ENCODE measurements around the gene SKAP2. TPM values are rescaled to one million over a fixed set of nuclear protein-coding genes. Genes with fewer than 3 reads are reported as not detected.

SKAP2 gene
- total and polyA plus RNA-seq, 2 donors (not counting 3 experiments of a cell fraction or from before 2014, with no cell fraction given): 4.0 to 27.6 TPM

- FAIRE-seq: no peak
- intact Hi-C loops (cut with micrococcal nuclease) (loop anchor here (10.0 kb wide), 1 partner anchor 955 kb away; no protein-coding TSS in a partner anchor), dilution Hi-C loops (cut with MboI; ENCODE audit: extremely low pct_ligation_motif_present, low sequenced_read_pairs) (loop anchor here (10.0 kb wide), 2 partner anchors 315 to 475 kb away; partner anchors contain the start of gene HOXA9)
- Histone ChIP-seq H3K27ac (ENCODE audit: insufficient read depth, low read depth, low read length) (no peak overlapping the region), H3K4me1 (ENCODE audit: control insufficient read depth, extremely low read depth, insufficient read depth, low read length) (peaks cover 2% of the 10 kb centered on the region), H3K27me3 (ENCODE audit: control insufficient read depth in 2 of 2, insufficient read depth in 2 of 2, low read length in 2 of 2) (no peaks in the 10 kb centered on the region), H3K79me2 (ENCODE audit: control insufficient read depth, insufficient read depth, low read length) (peaks cover 4% of the 10 kb centered on the region), H3K36me3 (ENCODE audit: control insufficient read depth in 2 of 2, extremely low read depth in 1 of 2, insufficient read depth in 2 of 2, low read length in 2 of 2) (peaks cover 0 to 2% of the 10 kb centered on the region in 2 experiments), H2AFZ (ENCODE audit: low read depth, low read length) (no peak overlapping the region), H3K9me1 (replicated peaks; ENCODE audit: control insufficient read depth, extremely low read depth, insufficient read depth, low read length) (no peaks in the 10 kb centered on the region), H3K9me3 (replicated peaks; ENCODE audit: control insufficient read depth, insufficient read depth, low read length) (no peaks in the 10 kb centered on the region), H3K4me2 (ENCODE audit: insufficient read depth, low read length) (no peak overlapping the region), H3K9ac (replicated peaks; ENCODE audit: extremely low read depth, insufficient read depth, low read length) (peak overlapping the region; percentile 3), H4K20me1 (replicated peaks; ENCODE audit: control insufficient read depth, extremely low read depth, insufficient read depth, low read length) (no peaks in the 10 kb centered on the region), H3K4me3 (replicated peaks in 1 of 3; ENCODE audit: insufficient read depth in 1 of 3, low read depth in 1 of 3, low read length in 3 of 3) (no peak overlapping the region)
- ChIA-PET POLR2A (no interaction called here), CTCF (interaction anchor here (0.7 to 1.1 kb wide), 3 partner anchors 169 to 261 kb away, joined by 3 to 5 read pairs (median 3); no protein-coding TSS in a partner anchor)
- no peak for DNase-seq (ENCODE audit: low read depth, low spot score)
- BruUV-seq (replicated peaks): no TSS peak
- TF ChIP-seq FOS (IDR thresholded peaks at IDR 0.05; ENCODE audit: borderline replicate concordance, insufficient read depth, low read length) (no peak), MYC (IDR thresholded peaks at IDR 0.05; ENCODE audit: low read depth, low read length) (no peak)
Measured at GRCh38 chr7:26850193-26850651, 14.2 kb downstream of the SKAP2 start.

GRCh38 chr7:26843705-26844104 is 20.7 kb downstream of the SKAP2 start:
- no peak for DNase-seq (ENCODE audit: low read depth, low spot score)
- H3K4me1 ChIP-seq (ENCODE audit: control insufficient read depth, extremely low read depth, insufficient read depth, low read length): no peaks in the 10 kb centered on the region
- CTCF ChIA-PET: interaction anchor here (0.6 to 1.1 kb wide), 5 partner anchors 10 to 300 kb away, joined by 3 to 5 read pairs (median 3); partner anchors contain the start of gene HOXA5
- H3K9ac ChIP-seq (replicated peaks; ENCODE audit: extremely low read depth, insufficient read depth, low read length): no peak overlapping the region
- no peaks in the 10 kb centered on the region for H3K27me3 ChIP-seq (ENCODE audit: control insufficient read depth in 2 of 2, insufficient read depth in 2 of 2, low read length in 2 of 2)
- no peak overlapping the region for H3K4me3 ChIP-seq (replicated peaks in 1 of 3; ENCODE audit: insufficient read depth in 1 of 3, low read depth in 1 of 3, low read length in 3 of 3)
- H3K9me1 ChIP-seq (replicated peaks; ENCODE audit: control insufficient read depth, extremely low read depth, insufficient read depth, low read length): no peaks in the 10 kb centered on the region
- H3K79me2 ChIP-seq (ENCODE audit: control insufficient read depth, insufficient read depth, low read length): no peaks in the 10 kb centered on the region
- TF ChIP-seq EZH2 (IDR thresholded peaks at IDR 0.05; ENCODE audit: borderline replicate concordance, low read depth, low read length, severe bottlenecking): no peak
- no peak for TF ChIP-seq POLR2AphosphoS5 (IDR thresholded peaks at IDR 0.05; ENCODE audit: insufficient read depth, low read depth, low read length)
- no peak overlapping the region for H3K27ac ChIP-seq (ENCODE audit: insufficient read depth, low read depth, low read length)
- POLR2A ChIA-PET: no interaction called here
- BruUV-seq (replicated peaks): no TSS peak
- no peaks in the 10 kb centered on the region for H4K20me1 ChIP-seq (replicated peaks; ENCODE audit: control insufficient read depth, extremely low read depth, insufficient read depth, low read length)
- H3K36me3 ChIP-seq (ENCODE audit: control insufficient read depth in 2 of 2, extremely low read depth in 1 of 2, insufficient read depth in 2 of 2, low read length in 2 of 2): peaks cover 0 to 2% of the 10 kb centered on the region in 2 experiments
- FAIRE-seq: peak; percentile 12
- no peaks in the 10 kb centered on the region for H3K9me3 ChIP-seq (replicated peaks; ENCODE audit: control insufficient read depth, insufficient read depth, low read length)
- dilution Hi-C loops (cut with MboI; ENCODE audit: extremely low pct_ligation_motif_present, low sequenced_read_pairs) (no loop called here), intact Hi-C loops (cut with micrococcal nuclease) (no loop called here)
- no peak overlapping the region for H2AFZ ChIP-seq (ENCODE audit: low read depth, low read length)
- no peak overlapping the region for H3K4me2 ChIP-seq (ENCODE audit: insufficient read depth, low read length)
